HepG2 (cell line): ENCODE data around the gene TBC1D1. TPM values are rescaled to one million over a fixed set of nuclear protein-coding genes. Genes with fewer than 3 reads are reported as not detected.
A peak's percentile ranks its signal among the peaks of the same experiment; 100 is the strongest.

Source experiments
- BORCS8-MEF2B ChIP-seq: sonication (generic); formaldehyde crosslinking; IDR thresholded peaks from 2 replicates; pipeline ENCODE4 v1.8.0; 2022; ENCODE audit warnings: mild to moderate bottlenecking, missing genetic modification reagents
- DNMT1 ChIP-seq: sonication (generic); formaldehyde crosslinking; IDR thresholded peaks from 2 replicates; pipeline ENCODE4 v1.5.1; 2020; ENCODE audit warnings: mild to moderate bottlenecking, missing genetic modification reagents
- FOXK1 ChIP-seq: sonication (generic); formaldehyde crosslinking; IDR thresholded peaks from 2 replicates; pipeline ENCODE4 v1.4.0; 2020; ENCODE audit warnings: low read depth, missing genetic modification reagents, borderline replicate concordance
- IKZF4 ChIP-seq: sonication (generic); formaldehyde crosslinking; IDR thresholded peaks from 2 replicates; pipeline ENCODE4 v1.5.1; 2020; ENCODE audit warnings: borderline replicate concordance, mild to moderate bottlenecking, low read depth, missing genetic modification reagents; ENCODE audit errors: not compliant biosample characterization
- PAF1 ChIP-seq: IDR thresholded peaks from 2 replicates; pipeline ENCODE4 v1.6.1; 2016; ENCODE audit warnings: missing genetic modification reagents, missing compliant biosample characterization
- SIN3B ChIP-seq: fragments of 150-350 bp; IDR thresholded peaks from 2 replicates; pipeline ENCODE4 v1.6.1; 2014; ENCODE audit warnings: low read length
- U2AF2 ChIP-seq: fragments of 200-400 bp; formaldehyde crosslinking; IDR thresholded peaks from 2 replicates; pipeline ENCODE4 v1.6.1; 2017; ENCODE audit warnings: low read depth, mild to moderate bottlenecking, low read length
- ZFYVE20 ChIP-seq: sonication (generic); formaldehyde crosslinking; IDR thresholded peaks from 2 replicates; pipeline ENCODE4 v1.8.0; 2023; ENCODE audit warnings: low read depth, mild to moderate bottlenecking, moderate library complexity, missing genetic modification reagents, borderline replicate concordance
- ZNF10 ChIP-seq: sonication (generic); formaldehyde crosslinking; IDR thresholded peaks from 2 replicates; pipeline ENCODE4 v1.4.0; 2020; ENCODE audit warnings: mild to moderate bottlenecking, low read depth, missing genetic modification reagents, borderline replicate concordance
- ZNF280B ChIP-seq: sonication (generic); formaldehyde crosslinking; IDR thresholded peaks from 2 replicates; pipeline ENCODE4 v1.5.0; 2020; ENCODE audit warnings: missing genetic modification reagents, mild to moderate bottlenecking, borderline replicate concordance
- ZNF280D ChIP-seq: sonication (generic); formaldehyde crosslinking; IDR thresholded peaks from 2 replicates; pipeline ENCODE4 v1.5.1; 2020; ENCODE audit warnings: mild to moderate bottlenecking, missing genetic modification reagents
- ZNF430 ChIP-seq: sonication (generic); formaldehyde crosslinking; IDR thresholded peaks from 2 replicates; pipeline ENCODE4 v1.9.0; 2021; ENCODE audit warnings: mild to moderate bottlenecking, missing genetic modification reagents
- ZNF576 ChIP-seq: sonication (generic); formaldehyde crosslinking; IDR thresholded peaks from 2 replicates; pipeline ENCODE4 v1.4.0; 2020; ENCODE audit warnings: mild to moderate bottlenecking, missing genetic modification reagents
- ZNF607 ChIP-seq: sonication (generic); formaldehyde crosslinking; IDR thresholded peaks from 2 replicates; pipeline ENCODE4 v1.5.1; 2020; ENCODE audit warnings: missing genetic modification reagents, mild to moderate bottlenecking, borderline replicate concordance
- ZNF660 ChIP-seq: sonication (generic); formaldehyde crosslinking; IDR thresholded peaks from 2 replicates; pipeline ENCODE4 v1.5.1; 2020; ENCODE audit warnings: mild to moderate bottlenecking, low read depth, missing genetic modification reagents, borderline replicate concordance
- ZNF670 ChIP-seq: sonication (generic); formaldehyde crosslinking; IDR thresholded peaks from 2 replicates; pipeline ENCODE4 v1.8.0; 2022; ENCODE audit warnings: mild to moderate bottlenecking, missing genetic modification reagents, borderline replicate concordance
- ZNF749 ChIP-seq: sonication (generic); formaldehyde crosslinking; IDR thresholded peaks from 2 replicates; pipeline ENCODE4 v1.8.0; 2022; ENCODE audit warnings: mild to moderate bottlenecking, missing genetic modification reagents, moderate library complexity, borderline replicate concordance
- ZNF850 ChIP-seq: sonication (generic); formaldehyde crosslinking; conservative IDR thresholded peaks from 2 replicates; pipeline ENCODE4 v1.9.0; 2021; ENCODE audit warnings: mild to moderate bottlenecking, missing genetic modification reagents
- polyA plus RNA-seq, 8 experiments: library from polyadenylated mRNA; depleted of rRNA in 3 of 8; stranded (reverse) in 7 of 8; unstranded in 1 of 8; fragments of >200 nt; fragmentation: Illumina TruSeq in 4 of 8; extraction: Trizol in 4 of 8; gene quantifications; 2 replicates each; pipeline versions ENCODE4 v1.2.1 to v1.2.3, GENCODE V29; 2011 to 2016; ENCODE audit warnings: low read depth in 4 of 8, missing spikeins in 1 of 8, mixed read lengths in 1 of 8; ENCODE audit not compliant: insufficient read depth in 1 of 8
- total RNA-seq, 5 experiments: library from RNA; depleted of rRNA; stranded (reverse); fragments of >200 nt; fragmentation: Illumina TruSeq; extraction: Trizol; gene quantifications; 2 replicates each; pipeline ENCODE4 v1.2.3, GENCODE V29; 2016; ENCODE audit warnings: low read depth in 1 of 5
- TF ChIP-seq, protein P1 (sequence below): sonication (generic); formaldehyde crosslinking; IDR thresholded peaks from 2 replicates; pipeline ENCODE4 v1.4.0; 2020; ENCODE audit warnings: mild to moderate bottlenecking, missing genetic modification reagents

The TBC1D1 gene
- total and polyA plus RNA-seq, 2 of the 13 experiments (the other 11 are each of a cell fraction or from before 2014, with no cell fraction given), result 37.3 to 62.8 TPM

- TF ChIP-seq BORCS8-MEF2B (CRISPR knock-in tag), result peak; percentile 53; the same call in 1 of the 2 replicates
- no peak for TF ChIP-seq ZFYVE20
- peak; percentile 32; the same call in 1 of the 2 replicates for TF ChIP-seq ZNF607 (CRISPR knock-in tag)
- no peak for TF ChIP-seq SIN3B
- no peak for TF ChIP-seq ZNF280D (CRISPR knock-in tag)
- TF ChIP-seq ZNF749 (CRISPR knock-in tag), result no peak
- no peak for TF ChIP-seq ZNF10 (CRISPR knock-in tag)
- TF ChIP-seq ZNF576, result no peak
- peak; percentile 41 for TF ChIP-seq IKZF4 (CRISPR knock-in tag)
- TF ChIP-seq ZNF850 (CRISPR knock-in tag), result no peak
- TF ChIP-seq U2AF2, result no peak
- TF ChIP-seq ZNF660 (CRISPR knock-in tag), result no peak
- no peak for TF ChIP-seq DNMT1 (CRISPR knock-in tag)
- TF ChIP-seq, protein P1, sequence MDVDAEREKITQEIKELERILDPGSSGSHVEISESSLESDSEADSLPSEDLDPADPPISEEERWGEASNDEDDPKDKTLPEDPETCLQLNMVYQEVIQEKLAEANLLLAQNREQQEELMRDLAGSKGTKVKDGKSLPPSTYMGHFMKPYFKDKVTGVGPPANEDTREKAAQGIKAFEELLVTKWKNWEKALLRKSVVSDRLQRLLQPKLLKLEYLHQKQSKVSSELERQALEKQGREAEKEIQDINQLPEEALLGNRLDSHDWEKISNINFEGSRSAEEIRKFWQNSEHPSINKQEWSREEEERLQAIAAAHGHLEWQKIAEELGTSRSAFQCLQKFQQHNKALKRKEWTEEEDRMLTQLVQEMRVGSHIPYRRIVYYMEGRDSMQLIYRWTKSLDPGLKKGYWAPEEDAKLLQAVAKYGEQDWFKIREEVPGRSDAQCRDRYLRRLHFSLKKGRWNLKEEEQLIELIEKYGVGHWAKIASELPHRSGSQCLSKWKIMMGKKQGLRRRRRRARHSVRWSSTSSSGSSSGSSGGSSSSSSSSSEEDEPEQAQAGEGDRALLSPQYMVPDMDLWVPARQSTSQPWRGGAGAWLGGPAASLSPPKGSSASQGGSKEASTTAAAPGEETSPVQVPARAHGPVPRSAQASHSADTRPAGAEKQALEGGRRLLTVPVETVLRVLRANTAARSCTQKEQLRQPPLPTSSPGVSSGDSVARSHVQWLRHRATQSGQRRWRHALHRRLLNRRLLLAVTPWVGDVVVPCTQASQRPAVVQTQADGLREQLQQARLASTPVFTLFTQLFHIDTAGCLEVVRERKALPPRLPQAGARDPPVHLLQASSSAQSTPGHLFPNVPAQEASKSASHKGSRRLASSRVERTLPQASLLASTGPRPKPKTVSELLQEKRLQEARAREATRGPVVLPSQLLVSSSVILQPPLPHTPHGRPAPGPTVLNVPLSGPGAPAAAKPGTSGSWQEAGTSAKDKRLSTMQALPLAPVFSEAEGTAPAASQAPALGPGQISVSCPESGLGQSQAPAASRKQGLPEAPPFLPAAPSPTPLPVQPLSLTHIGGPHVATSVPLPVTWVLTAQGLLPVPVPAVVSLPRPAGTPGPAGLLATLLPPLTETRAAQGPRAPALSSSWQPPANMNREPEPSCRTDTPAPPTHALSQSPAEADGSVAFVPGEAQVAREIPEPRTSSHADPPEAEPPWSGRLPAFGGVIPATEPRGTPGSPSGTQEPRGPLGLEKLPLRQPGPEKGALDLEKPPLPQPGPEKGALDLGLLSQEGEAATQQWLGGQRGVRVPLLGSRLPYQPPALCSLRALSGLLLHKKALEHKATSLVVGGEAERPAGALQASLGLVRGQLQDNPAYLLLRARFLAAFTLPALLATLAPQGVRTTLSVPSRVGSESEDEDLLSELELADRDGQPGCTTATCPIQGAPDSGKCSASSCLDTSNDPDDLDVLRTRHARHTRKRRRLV, result no peak
- TF ChIP-seq PAF1 (CRISPR knock-in tag), result no peak
- TF ChIP-seq FOXK1 (CRISPR knock-in tag), result peak; percentile 61; the same call in 1 of the 2 replicates
- TF ChIP-seq ZNF670 (CRISPR knock-in tag), result no peak
- 0 out of 2 replicates have a peak, but pooled peaks have one; percentile 46 for TF ChIP-seq ZNF430
- no peak for TF ChIP-seq ZNF280B (CRISPR knock-in tag)
Observed at GRCh38 chr4:38160487-38161207, 269.8 kb downstream of the TBC1D1 start (continued).
